ENCODE results near the gene OR8B12. TPM values are rescaled to one million over a fixed set of nuclear protein-coding genes. Genes with fewer than 3 reads are reported as not detected.
A peak's percentile ranks its signal among the peaks of the same experiment; 100 is the strongest.

OR8B12 gene
- total and polyA plus RNA-seq, 7 donors: not detected

DNA sequence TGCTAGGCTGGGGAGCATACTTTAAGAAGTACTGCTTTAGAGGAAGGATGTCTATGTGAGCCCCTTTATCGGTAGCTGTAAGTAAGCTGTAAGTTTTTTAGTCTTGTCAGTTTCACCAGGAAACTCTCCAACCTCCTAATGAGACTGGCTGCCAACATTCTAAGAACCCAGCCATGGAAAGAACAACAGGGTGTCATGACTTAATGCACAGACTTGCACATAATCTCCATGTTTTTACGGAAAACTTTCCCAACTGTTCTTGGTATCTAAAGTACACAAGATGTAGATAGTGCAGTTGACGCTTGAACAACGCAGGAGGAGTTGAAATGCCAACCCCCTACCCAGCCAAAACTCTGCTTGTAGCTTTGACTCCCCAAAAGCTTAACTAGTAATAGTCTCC, 35.3 kb upstream of the OR8B12 start:
- TF ChIP-seq, protein P1, sequence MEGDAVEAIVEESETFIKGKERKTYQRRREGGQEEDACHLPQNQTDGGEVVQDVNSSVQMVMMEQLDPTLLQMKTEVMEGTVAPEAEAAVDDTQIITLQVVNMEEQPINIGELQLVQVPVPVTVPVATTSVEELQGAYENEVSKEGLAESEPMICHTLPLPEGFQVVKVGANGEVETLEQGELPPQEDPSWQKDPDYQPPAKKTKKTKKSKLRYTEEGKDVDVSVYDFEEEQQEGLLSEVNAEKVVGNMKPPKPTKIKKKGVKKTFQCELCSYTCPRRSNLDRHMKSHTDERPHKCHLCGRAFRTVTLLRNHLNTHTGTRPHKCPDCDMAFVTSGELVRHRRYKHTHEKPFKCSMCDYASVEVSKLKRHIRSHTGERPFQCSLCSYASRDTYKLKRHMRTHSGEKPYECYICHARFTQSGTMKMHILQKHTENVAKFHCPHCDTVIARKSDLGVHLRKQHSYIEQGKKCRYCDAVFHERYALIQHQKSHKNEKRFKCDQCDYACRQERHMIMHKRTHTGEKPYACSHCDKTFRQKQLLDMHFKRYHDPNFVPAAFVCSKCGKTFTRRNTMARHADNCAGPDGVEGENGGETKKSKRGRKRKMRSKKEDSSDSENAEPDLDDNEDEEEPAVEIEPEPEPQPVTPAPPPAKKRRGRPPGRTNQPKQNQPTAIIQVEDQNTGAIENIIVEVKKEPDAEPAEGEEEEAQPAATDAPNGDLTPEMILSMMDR (IDR thresholded peaks at IDR 0.05): no peak
- no peak overlapping the region for H3K27ac ChIP-seq
- no peak for ATAC-seq

DNA sequence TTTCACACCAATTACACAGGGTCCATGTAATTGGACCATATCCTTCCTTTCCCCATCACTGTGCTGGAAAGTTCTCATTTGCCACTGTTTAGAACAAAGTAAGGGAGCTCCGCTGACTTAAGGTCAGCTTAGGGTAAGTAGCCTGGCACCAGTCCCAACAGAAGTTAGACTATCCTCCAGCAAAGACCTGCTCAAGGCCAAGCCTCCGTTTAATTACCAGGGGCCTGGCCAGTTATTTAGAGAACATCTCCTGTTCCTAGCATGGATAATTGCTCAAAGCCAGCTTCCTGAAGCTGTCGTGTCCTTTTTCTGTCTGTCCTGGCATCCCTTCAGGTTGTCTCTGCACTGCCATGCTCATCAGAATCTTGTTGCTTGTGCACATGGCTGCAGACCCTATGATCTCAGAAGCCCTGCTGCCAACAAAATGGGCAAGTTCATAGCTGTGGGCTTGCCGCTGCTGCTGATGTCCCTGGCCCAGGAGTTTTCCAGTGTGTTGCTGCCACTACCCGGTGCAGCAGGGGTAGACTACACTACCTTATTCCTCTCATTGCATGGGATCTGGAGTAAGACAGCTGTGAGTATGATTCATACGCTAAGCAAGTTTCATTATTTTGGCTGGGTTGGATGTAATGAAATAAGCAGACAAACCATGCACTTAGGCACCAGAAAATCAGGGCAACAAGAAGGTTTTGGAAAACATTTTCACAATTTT, 34.4 kb upstream of the OR8B12 start:
- Histone ChIP-seq H3K4me3 (no peak overlapping the region), H3K9me3 (no peaks in the 10 kb centered on the region), H3K27me3 (ENCODE audit: insufficient read depth in 3 of 3, low read length in 2 of 3) (no peaks in the 10 kb centered on the region), H3K36me3 (ENCODE audit: insufficient read depth in 1 of 2, low read depth in 1 of 2) (no peaks in the 10 kb centered on the region), H3K27ac (no peak overlapping the region), H3K4me1 (no peaks in the 10 kb centered on the region)
- TF ChIP-seq, protein P1 (IDR thresholded peaks at IDR 0.05): no peak
- DNase-seq (no peak), ATAC-seq (peak in 3 of 4 donors; percentile 30 to 40 (median 33))
- intact Hi-C loops (cut with DNase I): no loop called here
- 21 to 27% (median 24%) methylated on average over 6 of the region's 6 CpGs for WGBS, 3 donors

More for the DNA sequence above, 35.3 kb upstream of the OR8B12 start:
- Histone ChIP-seq H3K36me3 (ENCODE audit: insufficient read depth in 1 of 2, low read depth in 1 of 2) (no peaks in the 10 kb centered on the region), H3K9me3 (no peaks in the 10 kb centered on the region), H3K27me3 (ENCODE audit: insufficient read depth in 3 of 3, low read length in 2 of 3) (no peaks in the 10 kb centered on the region), H3K4me3 (no peak overlapping the region), H3K4me1 (no peaks in the 10 kb centered on the region)
- intact Hi-C loops (cut with DNase I): no loop called here
- DNase-seq: no peak
- 58 to 65% (median 61%) methylated on average over 4 of the region's 4 CpGs for WGBS, 3 donors

DNA sequence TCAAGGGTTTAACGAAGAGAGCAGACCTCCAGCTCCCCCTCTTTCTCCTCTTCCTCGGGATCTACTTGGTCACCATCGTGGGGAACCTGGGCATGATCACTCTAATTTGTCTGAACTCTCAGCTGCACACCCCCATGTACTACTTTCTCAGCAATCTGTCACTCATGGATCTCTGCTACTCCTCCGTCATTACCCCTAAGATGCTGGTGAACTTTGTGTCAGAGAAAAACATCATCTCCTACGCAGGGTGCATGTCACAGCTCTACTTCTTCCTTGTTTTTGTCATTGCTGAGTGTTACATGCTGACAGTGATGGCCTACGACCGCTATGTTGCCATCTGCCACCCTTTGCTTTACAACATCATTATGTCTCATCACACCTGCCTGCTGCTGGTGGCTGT, 26.7 kb upstream of the OR8B12 start:
- TF ChIP-seq, protein P1 (IDR thresholded peaks at IDR 0.05): no peak
- WGBS, 3 donors: 81 to 83% (median 82%) methylated on average over 7 of the region's 7 CpGs
- no peaks in the 10 kb centered on the region for H3K9me3 ChIP-seq
- DNase-seq: no peak
- no peaks in the 10 kb centered on the region for H3K4me1 ChIP-seq
- intact Hi-C loops (cut with DNase I): no loop called here
- no peak for ATAC-seq
- H3K27ac ChIP-seq: no peak overlapping the region
- peaks cover 0 to 2% (median 0%) of the 10 kb centered on the region in 3 donors for H3K27me3 ChIP-seq (ENCODE audit: insufficient read depth in 3 of 3, low read length in 2 of 3)
- H3K36me3 ChIP-seq (ENCODE audit: insufficient read depth in 1 of 2, low read depth in 1 of 2): no peaks in the 10 kb centered on the region
- H3K4me3 ChIP-seq: no peak overlapping the region

DNA sequence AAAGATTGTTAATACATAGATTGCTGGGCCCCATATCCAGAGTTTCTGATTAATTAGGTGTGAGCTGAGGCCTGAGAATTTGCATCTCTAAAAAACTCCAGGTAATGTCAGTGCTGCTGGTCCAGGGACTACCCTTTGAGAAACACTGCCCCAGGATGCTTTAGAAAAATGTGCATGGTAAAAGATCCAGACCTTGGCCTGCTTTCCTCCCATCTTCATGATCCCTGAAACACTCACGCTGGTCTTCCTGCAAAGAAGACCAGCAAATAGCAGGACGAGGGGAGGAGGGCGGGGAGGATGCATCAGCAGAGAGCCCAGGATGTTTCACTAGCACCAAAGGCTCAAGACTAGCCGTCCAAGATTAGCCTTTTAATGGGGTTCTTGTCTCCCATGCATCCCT, 26.2 kb upstream of the OR8B12 start, which contains the start of gene OR8A1:
OR8A1 (plus strand) TSS at position 301 of the 400 bp plus-strand sequence. CDS start 123 bp downstream, outside the sequence.
- no peaks in the 10 kb centered on the region for H3K4me1 ChIP-seq
- DNase-seq (no peak), ATAC-seq (no peak)
- H3K36me3 ChIP-seq (ENCODE audit: insufficient read depth in 1 of 2, low read depth in 1 of 2): no peaks in the 10 kb centered on the region
- WGBS, 3 donors: 45 to 56% (median 54%) methylated on average over 4 of the region's 4 CpGs
- no peak within 1 kb of the TSS for H3K4me3 ChIP-seq
- TF ChIP-seq, protein P1 (IDR thresholded peaks at IDR 0.05): no peak
- H3K9me3 ChIP-seq: no peaks in the 10 kb centered on the region
- no peak within 1 kb of the TSS for H3K27ac ChIP-seq
- intact Hi-C loops (cut with DNase I): no loop called here
- H3K27me3 ChIP-seq (ENCODE audit: insufficient read depth in 3 of 3, low read length in 2 of 3): peaks cover 0 to 2% (median 0%) of the 10 kb centered on the region in 3 donors

All from psoas muscle (tissue), 8 donors.